NCI-H2081 (cell line): ENCODE data around the gene PCGF6.

Experiments
- DNase-seq, 2 experiments: peaks; one replicate each; lab custom pipeline; 2025; lab: John Stamatoyannopoulos, UW

The PCGF6 gene

DNA sequence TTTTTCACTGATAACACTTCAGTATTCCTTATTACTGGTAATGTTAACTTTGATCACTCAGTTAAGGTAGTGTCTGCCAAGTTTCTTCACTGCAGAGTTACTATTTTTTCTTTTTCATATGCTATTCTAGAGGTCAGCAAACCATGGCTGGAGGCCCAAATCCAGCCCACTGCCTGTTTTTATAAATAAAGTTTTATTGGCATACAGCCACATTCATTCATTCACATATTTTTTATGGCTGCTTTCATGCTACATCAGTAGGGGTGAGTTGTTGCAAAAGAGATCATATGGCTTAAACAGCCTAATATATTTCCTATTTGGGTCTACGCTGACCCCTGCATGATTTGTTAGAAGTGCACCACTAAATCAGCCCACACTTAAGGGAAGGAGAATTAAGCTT lies 94.3 kb downstream of the PCGF6 start:
- no peak for DNase-seq

DNA sequence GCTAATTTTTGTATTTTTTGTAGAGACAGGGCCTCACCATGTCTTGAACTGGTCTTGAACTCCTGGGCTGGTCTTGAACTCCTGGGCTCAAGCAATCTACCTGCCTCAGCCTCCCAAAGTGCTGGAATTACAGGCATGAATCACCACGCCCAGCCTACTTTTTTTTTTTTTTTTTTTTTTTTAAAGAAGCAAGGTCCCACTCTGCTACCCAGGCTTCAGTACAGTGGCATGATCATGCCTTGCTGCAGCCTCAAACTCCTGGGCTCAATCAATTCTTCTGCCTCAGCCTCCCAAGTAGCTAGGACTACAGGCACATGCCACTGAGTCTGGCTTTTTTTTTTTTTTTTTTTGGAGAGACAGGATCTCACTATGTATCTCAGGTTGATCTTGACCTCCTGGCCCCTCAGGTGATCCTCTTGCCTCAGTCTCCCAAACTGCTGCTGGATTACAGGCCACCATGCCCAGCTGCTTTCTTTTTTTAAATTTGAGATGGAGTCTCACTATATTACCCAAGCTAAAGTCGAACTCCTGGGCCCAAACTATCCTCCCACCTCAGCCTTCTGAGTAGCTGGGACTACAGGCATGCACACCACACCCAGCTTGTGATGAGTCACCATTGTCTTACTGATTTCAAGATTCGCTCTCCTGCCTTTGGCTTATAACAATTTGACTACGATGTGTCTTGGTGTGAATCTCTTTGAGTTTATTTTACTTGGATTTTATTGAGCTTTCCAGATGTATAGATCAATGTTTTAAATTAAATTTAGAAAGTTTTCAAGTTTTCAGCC lies 96.2 kb downstream of the PCGF6 start:
- no peak for DNase-seq

DNA sequence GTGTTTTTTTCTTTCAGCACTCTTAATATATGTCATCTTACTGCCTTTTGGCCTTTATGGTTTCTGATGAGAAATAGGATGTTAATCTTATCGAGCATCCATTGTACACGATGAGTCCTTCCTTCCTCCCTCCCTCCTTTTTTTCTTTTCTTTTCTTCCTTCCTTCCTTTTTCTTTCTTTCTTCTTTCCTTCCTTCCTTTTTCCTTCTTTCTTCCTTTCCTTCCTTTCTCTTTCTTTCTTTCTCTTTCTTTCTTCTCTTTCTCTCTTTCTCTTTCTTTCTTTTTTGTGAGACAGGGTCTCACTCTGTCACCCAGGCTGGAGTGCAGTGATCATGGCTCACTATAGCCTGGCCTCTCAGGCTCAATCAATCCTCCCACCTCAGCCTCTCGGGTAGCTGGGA lies 96.8 kb downstream of the PCGF6 start:
- DNase-seq: no peak
